Measurements from ENCODE around the gene DHRS7. TPM values are rescaled to one million over a fixed set of nuclear protein-coding genes. Genes with fewer than 3 reads are reported as not detected.
A peak's percentile ranks its signal among the peaks of the same experiment; 100 is the strongest.

Gene DHRS7
- total and polyA plus RNA-seq, 9 of the 15 experiments (the other 6 are each of a cell fraction or from before 2014, with no cell fraction given), result 10.2 to 20.1 (median 15.7) TPM

- no peak for TF ChIP-seq RFX1 (IDR thresholded peaks at IDR 0.05)
- TF ChIP-seq POLR2AphosphoS2 (IDR thresholded peaks at IDR 0.05; ENCODE audit: low read length), result no peak
- TF ChIP-seq MLLT1 (IDR thresholded peaks at IDR 0.05), result no peak
- no peak for TF ChIP-seq SOX6 (IDR thresholded peaks at IDR 0.05)
- no peak for TF ChIP-seq ZNF133 (CRISPR knock-in tag; IDR thresholded peaks at IDR 0.05)
- no peak for TF ChIP-seq NCOA6 (IDR thresholded peaks at IDR 0.05)
- TF ChIP-seq ZNF12 (CRISPR knock-in tag; IDR thresholded peaks at IDR 0.05), result no peak
- TF ChIP-seq ZNF512 (tag; IDR thresholded peaks at IDR 0.05), result no peak
- no peak for TF ChIP-seq FOXK2 (conservative IDR thresholded peaks at IDR 0.05 in 1 of 2, IDR thresholded peaks at IDR 0.05 in 1 of 2; ENCODE audit: low read depth in 2 of 2)
- peak; percentile 59; the same call in 1 of the 2 replicates for TF ChIP-seq TFAP4 (CRISPR knock-in tag; IDR thresholded peaks at IDR 0.05; ENCODE audit: borderline replicate concordance)
- TF ChIP-seq ZNF212 (CRISPR knock-in tag; IDR thresholded peaks at IDR 0.05), result no peak
- TF ChIP-seq SUPT5H (IDR thresholded peaks at IDR 0.05), result peak; percentile 58; the same call in 1 of the 2 replicates
- no peak for TF ChIP-seq TAF9B (IDR thresholded peaks at IDR 0.05; ENCODE audit: partially characterized antibody)
- no peak for TF ChIP-seq CAMTA2 (CRISPR knock-in tag; conservative IDR thresholded peaks at IDR 0.05)
- no peak for TF ChIP-seq ZBED1 (IDR thresholded peaks at IDR 0.05)
- no peak for TF ChIP-seq ZC3H4 (CRISPR knock-in tag; IDR thresholded peaks at IDR 0.05; ENCODE audit: borderline replicate concordance)
- TF ChIP-seq NR2C2 (CRISPR knock-in tag; IDR thresholded peaks at IDR 0.05), result no peak
- no peak for TF ChIP-seq NR2C2 (tag; IDR thresholded peaks at IDR 0.05)
- TF ChIP-seq ZNF644 (tag; IDR thresholded peaks at IDR 0.05; ENCODE audit: low read depth), result no peak
- TF ChIP-seq FOXA1 (IDR thresholded peaks at IDR 0.05; ENCODE audit: borderline replicate concordance), result no peak
- TF ChIP-seq CBFA2T3 (IDR thresholded peaks at IDR 0.05), result no peak
- no peak for TF ChIP-seq ZNF445 (CRISPR knock-in tag; IDR thresholded peaks at IDR 0.05; ENCODE audit: low read depth)
- no peak for TF ChIP-seq YBX1 (IDR thresholded peaks at IDR 0.05)
- no peak for TF ChIP-seq THRAP3 (IDR thresholded peaks at IDR 0.05; ENCODE audit: borderline replicate concordance)
- no peak for TF ChIP-seq HIVEP1 (CRISPR knock-in tag; IDR thresholded peaks at IDR 0.05)
- no peak for TF ChIP-seq IRF2 (CRISPR knock-in tag; IDR thresholded peaks at IDR 0.05)
- no peak for TF ChIP-seq HCFC1 (IDR thresholded peaks at IDR 0.05; ENCODE audit: low read depth, low read length)
- TF ChIP-seq ZBTB12 (CRISPR knock-in tag; IDR thresholded peaks at IDR 0.05), result no peak
These were observed at the start of gene DHRS7 (continued) for GRCh38 chr14:60164712-60165546.
